Nephron progenitor cell (in vitro differentiated cells): ENCODE results near the gene ST14.
"Not testable (repeated sequence)": the region's sequence is repeated elsewhere in the genome, so short reads cannot be mapped to it uniquely, and the experiment has no call there.

ENCODE experiments used
- DNase-seq: peaks from one replicate; pipeline ENCODE4 v3.0.0; 2021
- H3K27ac Mint-ChIP-seq: 2 replicates; pipeline ENCODE4 v1.8.0; 2021; ENCODE audit warnings: mild to moderate bottlenecking, moderate library complexity, mixed read lengths
- H3K27me3 Mint-ChIP-seq: 2 replicates; pipeline ENCODE4 v1.8.0; 2021; ENCODE audit warnings: mild to moderate bottlenecking, low read depth, mixed read lengths; ENCODE audit not compliant: poor library complexity
- H3K36me3 Mint-ChIP-seq: 2 replicates; pipeline ENCODE4 v1.8.0; 2021; ENCODE audit warnings: low read depth, mixed read lengths
- H3K4me1 Mint-ChIP-seq: 2 replicates; pipeline ENCODE4 v1.8.0; 2021; ENCODE audit warnings: mixed read lengths
- H3K4me3 Mint-ChIP-seq: 2 replicates; pipeline ENCODE4 v1.8.0; 2021; ENCODE audit warnings: mild to moderate bottlenecking, moderate library complexity, mixed read lengths
- H3K9me3 Mint-ChIP-seq: 2 replicates; pipeline ENCODE4 v1.8.0; 2021; ENCODE audit warnings: mild to moderate bottlenecking, moderate library complexity, mixed read lengths
- TF ChIP-seq, protein P1 (sequence below): fragments of 200-600 bp; sonication (generic); IDR thresholded peaks from 2 replicates; pipeline ENCODE4 v1.5.0; 2021; ENCODE audit warnings: antibody characterized with exemption

The ST14 gene

DNA sequence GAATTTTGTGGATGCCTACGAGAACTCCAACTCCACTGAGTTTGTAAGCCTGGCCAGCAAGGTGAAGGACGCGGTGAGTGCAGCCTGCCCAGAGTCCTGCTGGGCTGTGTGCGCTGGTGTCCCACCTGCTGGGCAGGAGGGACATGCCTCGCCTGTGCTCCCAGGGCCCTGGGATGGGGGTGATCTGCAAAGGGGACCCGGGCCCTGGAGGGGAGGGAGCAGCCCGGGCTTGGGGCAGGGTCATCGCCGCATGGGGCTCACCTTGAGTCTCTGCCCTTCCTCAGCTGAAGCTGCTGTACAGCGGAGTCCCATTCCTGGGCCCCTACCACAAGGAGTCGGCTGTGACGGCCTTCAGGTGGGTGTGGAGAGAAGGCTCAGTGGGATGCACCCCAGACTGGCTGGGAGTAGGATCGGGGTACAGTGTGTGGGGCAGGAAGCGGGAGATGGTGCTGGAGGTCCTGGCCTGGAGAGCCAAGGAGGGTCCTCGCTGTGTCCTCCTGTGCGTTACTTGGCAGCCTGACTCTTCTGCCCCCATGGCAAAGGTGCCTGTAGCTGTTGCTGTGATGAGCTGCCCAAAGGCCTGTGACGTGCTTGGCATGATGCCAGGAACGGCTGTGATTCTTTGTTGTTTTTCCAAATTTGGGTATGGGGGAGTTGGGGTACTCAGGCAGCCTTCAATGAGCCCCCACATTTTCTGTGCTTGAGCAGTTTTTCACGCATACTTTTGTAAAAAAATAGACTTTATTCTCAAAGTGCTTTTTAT, 29.2 kb downstream of the ST14 start:
- no peaks in the 10 kb centered on the region for H3K9me3 Mint-ChIP-seq
- peaks cover 9% of the 10 kb centered on the region for H3K4me1 Mint-ChIP-seq
- H3K27me3 Mint-ChIP-seq = peaks cover 10% of the 10 kb centered on the region
- TF ChIP-seq, protein P1, sequence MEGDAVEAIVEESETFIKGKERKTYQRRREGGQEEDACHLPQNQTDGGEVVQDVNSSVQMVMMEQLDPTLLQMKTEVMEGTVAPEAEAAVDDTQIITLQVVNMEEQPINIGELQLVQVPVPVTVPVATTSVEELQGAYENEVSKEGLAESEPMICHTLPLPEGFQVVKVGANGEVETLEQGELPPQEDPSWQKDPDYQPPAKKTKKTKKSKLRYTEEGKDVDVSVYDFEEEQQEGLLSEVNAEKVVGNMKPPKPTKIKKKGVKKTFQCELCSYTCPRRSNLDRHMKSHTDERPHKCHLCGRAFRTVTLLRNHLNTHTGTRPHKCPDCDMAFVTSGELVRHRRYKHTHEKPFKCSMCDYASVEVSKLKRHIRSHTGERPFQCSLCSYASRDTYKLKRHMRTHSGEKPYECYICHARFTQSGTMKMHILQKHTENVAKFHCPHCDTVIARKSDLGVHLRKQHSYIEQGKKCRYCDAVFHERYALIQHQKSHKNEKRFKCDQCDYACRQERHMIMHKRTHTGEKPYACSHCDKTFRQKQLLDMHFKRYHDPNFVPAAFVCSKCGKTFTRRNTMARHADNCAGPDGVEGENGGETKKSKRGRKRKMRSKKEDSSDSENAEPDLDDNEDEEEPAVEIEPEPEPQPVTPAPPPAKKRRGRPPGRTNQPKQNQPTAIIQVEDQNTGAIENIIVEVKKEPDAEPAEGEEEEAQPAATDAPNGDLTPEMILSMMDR = no peak
- H3K4me3 Mint-ChIP-seq = no peak overlapping the region
- no peaks in the 10 kb centered on the region for H3K36me3 Mint-ChIP-seq
- no peak for DNase-seq
- peak overlapping the region; percentile 42 for H3K27ac Mint-ChIP-seq

DNA sequence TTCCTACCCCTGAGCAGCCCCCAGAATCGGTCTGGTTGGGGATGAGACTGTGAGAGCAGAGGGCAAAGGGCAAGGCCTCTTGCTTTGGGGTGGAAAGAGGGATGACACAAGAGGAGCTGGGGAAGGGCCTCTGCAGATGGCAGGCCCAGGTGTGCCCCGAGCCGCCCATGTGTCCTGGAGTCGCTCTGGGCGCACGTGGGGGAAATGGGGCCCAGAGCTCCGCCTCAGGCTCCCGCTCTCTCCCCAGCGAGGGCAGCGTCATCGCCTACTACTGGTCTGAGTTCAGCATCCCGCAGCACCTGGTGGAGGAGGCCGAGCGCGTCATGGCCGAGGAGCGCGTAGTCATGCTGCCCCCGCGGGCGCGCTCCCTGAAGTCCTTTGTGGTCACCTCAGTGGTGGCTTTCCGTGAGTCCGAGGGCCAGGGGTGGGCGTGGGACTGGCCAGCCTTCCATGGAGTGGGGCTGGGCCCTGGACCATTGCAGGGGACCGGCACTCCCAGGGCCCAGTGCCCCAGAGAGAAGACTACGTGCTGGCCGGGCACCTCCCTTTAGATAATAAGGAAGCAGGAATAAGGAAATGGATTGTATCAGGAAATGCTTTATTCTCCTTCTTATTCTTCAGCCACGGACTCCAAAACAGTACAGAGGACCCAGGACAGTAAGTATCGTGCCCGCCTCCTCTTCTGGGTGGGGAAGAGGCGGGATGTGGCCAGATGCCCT, 30.1 kb downstream of the ST14 start:
- peaks cover 14% of the 10 kb centered on the region for H3K27me3 Mint-ChIP-seq
- peaks cover under 1% of the 10 kb centered on the region for H3K4me1 Mint-ChIP-seq
- H3K9me3 Mint-ChIP-seq = no peaks in the 10 kb centered on the region
- DNase-seq = no peak
- no peak overlapping the region for H3K4me3 Mint-ChIP-seq
- TF ChIP-seq, protein P1 = no peak
- no peaks in the 10 kb centered on the region for H3K36me3 Mint-ChIP-seq
- no peak overlapping the region for H3K27ac Mint-ChIP-seq

DNA sequence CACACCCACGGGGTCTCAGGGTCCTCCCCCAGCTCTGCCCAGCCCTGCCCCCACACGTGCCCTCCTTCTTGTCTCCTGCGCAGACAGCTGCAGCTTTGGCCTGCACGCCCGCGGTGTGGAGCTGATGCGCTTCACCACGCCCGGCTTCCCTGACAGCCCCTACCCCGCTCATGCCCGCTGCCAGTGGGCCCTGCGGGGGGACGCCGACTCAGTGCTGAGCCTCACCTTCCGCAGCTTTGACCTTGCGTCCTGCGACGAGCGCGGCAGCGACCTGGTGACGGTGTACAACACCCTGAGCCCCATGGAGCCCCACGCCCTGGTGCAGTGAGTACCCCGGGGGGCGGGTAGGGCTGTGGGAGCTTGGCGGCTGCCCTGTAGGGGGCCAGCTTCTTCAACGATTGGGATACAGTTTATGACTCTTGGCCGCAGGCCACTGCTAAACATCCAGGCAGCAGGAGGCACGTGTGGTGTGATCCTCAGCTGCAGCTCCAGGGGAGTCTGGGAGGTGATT, 30.8 kb downstream of the ST14 start:
- H3K4me1 Mint-ChIP-seq = no peaks in the 10 kb centered on the region

DNA sequence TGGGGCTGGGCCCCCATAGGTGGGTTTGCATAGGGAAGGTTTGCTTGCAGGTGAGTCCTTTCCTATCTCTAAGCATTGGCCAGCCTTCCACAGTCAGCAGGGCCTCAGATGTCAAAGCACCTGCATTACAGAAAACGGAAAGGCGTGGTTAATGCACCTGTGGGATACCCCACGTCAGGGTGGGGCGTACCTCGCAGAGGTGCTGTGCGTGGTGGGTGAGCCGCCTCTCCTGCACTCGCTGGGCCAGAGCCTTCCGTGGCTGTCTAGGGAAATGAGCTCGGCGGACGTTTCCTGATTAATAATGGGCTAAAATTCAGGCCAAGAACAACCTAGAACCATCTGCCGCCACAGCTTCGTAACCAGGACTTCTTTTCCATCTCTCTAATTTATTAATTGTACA, 32.3 kb downstream of the ST14 start:
- no peaks in the 10 kb centered on the region for H3K4me1 Mint-ChIP-seq
- no peak for DNase-seq
- H3K9me3 Mint-ChIP-seq = no peaks in the 10 kb centered on the region
- peaks cover 13% of the 10 kb centered on the region for H3K27me3 Mint-ChIP-seq
- TF ChIP-seq, protein P1 = no peak
- H3K4me3 Mint-ChIP-seq = no peak overlapping the region
- H3K27ac Mint-ChIP-seq = no peak overlapping the region
- no peaks in the 10 kb centered on the region for H3K36me3 Mint-ChIP-seq

More for the DNA sequence above, 30.8 kb downstream of the ST14 start:
- Mint-ChIP-seq H3K27me3 (peaks cover 14% of the 10 kb centered on the region), H3K4me3 (no peak overlapping the region), H3K27ac (peak overlapping the region; percentile 68), H3K36me3 (no peaks in the 10 kb centered on the region), H3K9me3 (no peaks in the 10 kb centered on the region)
- no peak for DNase-seq
- TF ChIP-seq, protein P1 = no peak

DNA sequence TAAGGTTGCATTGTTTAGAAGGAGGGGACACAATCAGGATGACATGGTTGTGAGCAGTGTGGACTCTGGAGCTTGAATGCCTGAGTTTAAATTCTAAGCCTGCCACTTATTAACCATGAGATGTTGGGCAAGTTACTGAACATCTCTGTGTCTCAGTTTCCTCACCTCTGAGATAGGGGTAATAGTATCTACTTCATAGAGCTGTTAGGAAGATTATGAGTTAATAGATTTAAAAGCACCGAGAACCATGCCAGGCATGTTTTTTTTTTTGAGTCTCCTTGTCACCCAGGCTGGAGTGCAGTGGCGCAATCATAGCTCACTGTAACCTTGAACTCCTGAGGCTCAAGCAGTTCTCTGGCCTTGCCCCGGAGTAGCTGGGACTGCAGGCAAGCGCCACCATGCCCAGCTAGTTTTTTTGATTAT, 33.3 kb downstream of the ST14 start:
- no peaks in the 10 kb centered on the region for H3K9me3 Mint-ChIP-seq
- H3K4me3 Mint-ChIP-seq = no peak overlapping the region
- H3K4me1 Mint-ChIP-seq = no peaks in the 10 kb centered on the region
- DNase-seq = no peak
- no peaks in the 10 kb centered on the region for H3K36me3 Mint-ChIP-seq
- TF ChIP-seq, protein P1 = no peak
- H3K27me3 Mint-ChIP-seq = peaks cover 11% of the 10 kb centered on the region
- H3K27ac Mint-ChIP-seq = no peak overlapping the region

DNA sequence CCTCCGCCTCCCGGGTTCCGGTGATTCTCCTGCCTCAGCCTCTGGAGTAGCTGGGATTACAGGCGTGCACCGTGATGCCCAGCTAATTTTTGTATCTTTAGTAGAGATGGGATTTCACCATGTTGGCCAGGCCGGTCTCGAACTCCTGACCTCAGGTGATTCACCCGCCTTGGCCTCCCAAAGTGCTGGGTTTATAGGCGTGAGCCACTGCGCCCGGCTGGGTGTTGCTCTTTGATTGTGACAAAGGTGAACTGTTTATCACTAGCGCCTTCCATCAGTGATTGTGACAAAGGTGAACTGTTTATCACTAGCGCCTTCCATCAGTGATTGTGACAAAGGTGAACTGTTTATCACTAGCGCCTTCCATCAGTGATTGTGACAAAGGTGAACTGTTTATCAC, 34.0 kb downstream of the ST14 start:
- DNase-seq, H3K36me3 Mint-ChIP-seq, H3K4me1 Mint-ChIP-seq, H3K27ac Mint-ChIP-seq, H3K4me3 Mint-ChIP-seq, H3K9me3 Mint-ChIP-seq: not testable (repeated sequence)
- H3K27me3 Mint-ChIP-seq = peaks cover 11% of the 10 kb centered on the region
